Measurements from ENCODE around the gene CMTM3.

CMTM3 gene

DNA sequence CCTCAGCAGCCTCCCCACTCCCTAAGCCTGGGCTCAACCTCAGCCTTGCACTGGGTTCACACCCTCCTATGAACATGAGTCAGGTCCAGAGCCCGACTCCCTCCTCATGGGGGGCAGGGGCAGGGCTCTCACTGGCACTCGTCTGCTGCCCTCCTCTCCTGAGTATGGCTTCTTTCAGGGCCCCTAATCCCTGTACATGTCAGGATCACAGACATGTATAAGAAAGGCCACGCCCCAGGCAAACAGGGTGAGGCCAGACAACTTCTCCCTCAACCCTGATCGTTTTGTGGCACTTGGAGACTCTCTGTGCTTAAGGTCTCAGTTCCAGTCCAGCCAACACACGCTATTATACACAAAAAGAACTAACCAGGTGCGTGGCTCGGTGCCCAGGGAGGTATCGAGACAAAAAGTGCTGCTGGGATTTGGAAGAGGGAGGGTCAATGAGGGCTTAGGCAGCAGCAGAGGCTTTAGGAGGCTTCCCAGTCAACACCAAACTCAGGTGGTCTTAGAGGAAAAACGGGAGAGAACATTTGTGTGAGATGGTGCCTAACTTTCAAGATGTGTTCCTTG is 45.2 kb downstream of the CMTM3 start:
- Histone ChIP-seq H3K4me1 (ENCODE audit: insufficient read depth, poor library complexity, severe bottlenecking) (peaks cover 8% of the 10 kb centered on the region), H3K4me3 (ENCODE audit: severe bottlenecking) (no peak overlapping the region), H3K27me3 (ENCODE audit: insufficient read depth, poor library complexity, severe bottlenecking) (no peaks in the 10 kb centered on the region), H3K9me3 (ENCODE audit: severe bottlenecking) (no peaks in the 10 kb centered on the region), H3K27ac (ENCODE audit: poor library complexity, severe bottlenecking) (no peak overlapping the region), H3K36me3 (ENCODE audit: low read depth) (no peaks in the 10 kb centered on the region)
- TF ChIP-seq, protein P1, sequence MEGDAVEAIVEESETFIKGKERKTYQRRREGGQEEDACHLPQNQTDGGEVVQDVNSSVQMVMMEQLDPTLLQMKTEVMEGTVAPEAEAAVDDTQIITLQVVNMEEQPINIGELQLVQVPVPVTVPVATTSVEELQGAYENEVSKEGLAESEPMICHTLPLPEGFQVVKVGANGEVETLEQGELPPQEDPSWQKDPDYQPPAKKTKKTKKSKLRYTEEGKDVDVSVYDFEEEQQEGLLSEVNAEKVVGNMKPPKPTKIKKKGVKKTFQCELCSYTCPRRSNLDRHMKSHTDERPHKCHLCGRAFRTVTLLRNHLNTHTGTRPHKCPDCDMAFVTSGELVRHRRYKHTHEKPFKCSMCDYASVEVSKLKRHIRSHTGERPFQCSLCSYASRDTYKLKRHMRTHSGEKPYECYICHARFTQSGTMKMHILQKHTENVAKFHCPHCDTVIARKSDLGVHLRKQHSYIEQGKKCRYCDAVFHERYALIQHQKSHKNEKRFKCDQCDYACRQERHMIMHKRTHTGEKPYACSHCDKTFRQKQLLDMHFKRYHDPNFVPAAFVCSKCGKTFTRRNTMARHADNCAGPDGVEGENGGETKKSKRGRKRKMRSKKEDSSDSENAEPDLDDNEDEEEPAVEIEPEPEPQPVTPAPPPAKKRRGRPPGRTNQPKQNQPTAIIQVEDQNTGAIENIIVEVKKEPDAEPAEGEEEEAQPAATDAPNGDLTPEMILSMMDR (IDR thresholded peaks at IDR 0.05; ENCODE audit: poor library complexity, severe bottlenecking): no peak
- ATAC-seq (ENCODE audit: low read depth) (peak; percentile 27; the same call in 1 of the 3 replicates), DNase-seq (ENCODE audit: low spot score) (no peak)

DNA sequence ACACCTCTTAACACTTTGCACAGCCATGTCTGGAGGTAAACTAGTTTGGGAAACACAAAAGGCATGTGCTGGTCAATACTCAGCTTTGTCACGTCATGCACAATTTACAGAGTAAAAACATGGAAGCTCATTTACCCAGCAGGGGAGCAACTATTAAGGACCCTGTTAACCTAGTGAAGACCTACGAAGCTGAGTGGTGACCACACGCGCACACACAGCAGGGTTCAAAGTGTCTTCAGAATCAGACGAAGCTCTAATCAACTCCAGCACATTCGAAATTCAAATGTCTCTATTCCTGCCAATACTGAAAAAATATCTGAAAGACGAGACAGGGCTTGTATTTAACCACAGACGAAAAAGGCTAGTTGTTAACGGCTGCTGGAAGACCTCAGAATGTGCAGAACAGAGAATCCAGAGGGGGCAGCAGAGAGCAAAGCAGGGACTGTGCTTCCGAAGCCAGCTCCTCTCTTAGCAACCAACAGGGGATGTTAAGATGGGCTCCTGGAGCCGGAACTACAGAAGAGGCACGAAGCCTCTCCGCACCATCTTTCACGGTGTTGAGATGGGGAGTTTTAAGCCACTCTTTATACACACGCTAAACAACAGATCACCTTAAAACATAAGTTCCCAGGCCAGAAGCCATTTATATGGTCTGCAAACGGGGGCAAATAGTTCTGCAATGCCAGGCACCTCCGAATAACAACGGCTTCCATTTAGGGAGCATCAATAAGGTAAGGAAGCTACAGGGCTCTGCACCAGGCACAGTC is 46.4 kb downstream of the CMTM3 start:
- Histone ChIP-seq H3K27me3 (ENCODE audit: insufficient read depth, poor library complexity, severe bottlenecking) (no peaks in the 10 kb centered on the region), H3K4me1 (ENCODE audit: insufficient read depth, poor library complexity, severe bottlenecking) (peaks cover 8% of the 10 kb centered on the region), H3K27ac (ENCODE audit: poor library complexity, severe bottlenecking) (no peak overlapping the region), H3K9me3 (ENCODE audit: severe bottlenecking) (no peaks in the 10 kb centered on the region), H3K36me3 (ENCODE audit: low read depth) (no peaks in the 10 kb centered on the region), H3K4me3 (ENCODE audit: severe bottlenecking) (no peak overlapping the region)
- ATAC-seq (ENCODE audit: low read depth) (peak; percentile 92), DNase-seq (ENCODE audit: low spot score) (no peak)
- TF ChIP-seq, protein P1 (IDR thresholded peaks at IDR 0.05; ENCODE audit: poor library complexity, severe bottlenecking): peak; percentile 94

DNA sequence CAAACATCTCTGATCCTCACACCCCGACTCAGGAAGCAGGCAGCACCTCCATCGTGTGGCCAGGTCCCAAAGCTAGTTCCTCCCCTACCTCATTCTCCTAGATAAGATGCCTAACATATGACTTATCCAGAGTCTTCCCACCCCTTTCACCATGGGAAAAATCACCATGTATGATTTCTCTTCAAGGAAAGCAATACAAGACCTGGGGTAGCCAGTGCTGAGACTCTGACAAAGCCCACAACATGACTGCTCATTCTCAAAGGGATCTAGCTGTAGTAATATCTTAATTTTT is 46.9 kb downstream of the CMTM3 start:
- H3K4me3 ChIP-seq (ENCODE audit: severe bottlenecking): no peak overlapping the region

DNA sequence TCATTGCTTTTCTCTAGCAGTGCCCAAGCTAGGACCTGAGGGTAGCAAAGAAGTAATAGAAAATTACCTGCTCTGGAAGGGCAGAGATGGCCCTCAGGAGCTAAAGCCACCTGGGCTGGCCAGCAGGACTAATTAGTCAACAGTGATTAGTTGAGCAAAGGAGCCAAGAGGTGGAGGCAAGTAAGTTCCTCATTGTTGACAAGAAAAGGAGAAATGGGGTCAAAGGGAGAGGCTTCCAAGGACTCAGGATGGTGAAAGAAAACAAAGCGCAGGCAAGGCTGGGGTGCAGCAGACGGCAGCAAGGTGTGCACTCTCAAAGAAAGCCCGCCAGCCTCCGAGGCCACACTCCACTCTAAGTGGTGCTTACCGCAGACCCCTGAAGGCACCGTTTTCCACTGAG is 47.5 kb downstream of the CMTM3 start:
- H3K4me1 ChIP-seq (ENCODE audit: insufficient read depth, poor library complexity, severe bottlenecking): peaks cover 8% of the 10 kb centered on the region
- no peaks in the 10 kb centered on the region for H3K9me3 ChIP-seq (ENCODE audit: severe bottlenecking)
- no peaks in the 10 kb centered on the region for H3K27me3 ChIP-seq (ENCODE audit: insufficient read depth, poor library complexity, severe bottlenecking)
- no peak overlapping the region for H3K4me3 ChIP-seq (ENCODE audit: severe bottlenecking)
- no peak for DNase-seq (ENCODE audit: low spot score)
- ATAC-seq (ENCODE audit: low read depth): no peak
- H3K27ac ChIP-seq (ENCODE audit: poor library complexity, severe bottlenecking): no peak overlapping the region
- TF ChIP-seq, protein P1 (IDR thresholded peaks at IDR 0.05; ENCODE audit: poor library complexity, severe bottlenecking): no peak
- no peaks in the 10 kb centered on the region for H3K36me3 ChIP-seq (ENCODE audit: low read depth)

More for the DNA sequence above, 46.9 kb downstream of the CMTM3 start:
- DNase-seq (ENCODE audit: low spot score) (no peak), ATAC-seq (ENCODE audit: low read depth) (no peak)
- Histone ChIP-seq H3K4me1 (ENCODE audit: insufficient read depth, poor library complexity, severe bottlenecking) (peaks cover 8% of the 10 kb centered on the region), H3K9me3 (ENCODE audit: severe bottlenecking) (no peaks in the 10 kb centered on the region), H3K36me3 (ENCODE audit: low read depth) (no peaks in the 10 kb centered on the region), H3K27ac (ENCODE audit: poor library complexity, severe bottlenecking) (no peak overlapping the region), H3K27me3 (ENCODE audit: insufficient read depth, poor library complexity, severe bottlenecking) (no peaks in the 10 kb centered on the region)
- TF ChIP-seq, protein P1 (IDR thresholded peaks at IDR 0.05; ENCODE audit: poor library complexity, severe bottlenecking): no peak

Data from RWPE2 (cell line).